Esophagus squamous epithelium (tissue), 4 donors: Measurements from ENCODE around the gene VRK2.
"Not testable (repeated sequence)": the region's sequence is repeated elsewhere in the genome, so short reads cannot be mapped to it uniquely, and the experiment has no call there.

ENCODE experiments used
- POLR2A ChIP-seq, 4 donors: fragments of 450-650 bp; IDR thresholded peaks; one replicate each; pipeline ENCODE4 v1.6.1; 2017; ENCODE audit warnings: antibody characterized with exemption in 4 of 4, mild to moderate bottlenecking in 4 of 4, moderate library complexity in 3 of 4
- TF ChIP-seq, protein P1 (sequence below), 6 experiments: fragments of 450-650 bp in 4 of 6; fragments of 200-600 bp in 2 of 6; sonication (generic) in 2 of 6; IDR thresholded peaks; one replicate each; pipeline ENCODE4 v1.5.1; 2016 to 2019; ENCODE audit warnings: antibody characterized with exemption in 6 of 6, mild to moderate bottlenecking in 4 of 6, moderate library complexity in 4 of 6

DNA sequence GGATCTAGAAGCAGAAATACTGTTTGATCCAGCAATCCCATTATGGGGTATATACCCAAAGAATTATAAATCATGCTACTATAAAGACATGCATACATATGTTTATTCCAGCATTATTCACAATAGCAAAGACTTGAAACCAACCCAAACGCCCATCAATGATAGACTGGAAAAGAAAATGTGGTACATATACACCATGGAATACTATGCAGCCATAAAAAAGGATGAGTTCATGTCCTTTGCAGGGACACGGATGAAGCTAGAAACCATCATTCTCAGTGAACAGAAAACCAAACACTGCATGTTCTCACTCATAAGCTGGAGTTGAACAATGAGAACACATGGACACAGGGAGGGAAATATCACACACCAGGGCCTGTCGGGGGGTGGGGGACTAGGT lies 133.6 kb downstream of the VRK2 start:
- TF ChIP-seq, protein P1, sequence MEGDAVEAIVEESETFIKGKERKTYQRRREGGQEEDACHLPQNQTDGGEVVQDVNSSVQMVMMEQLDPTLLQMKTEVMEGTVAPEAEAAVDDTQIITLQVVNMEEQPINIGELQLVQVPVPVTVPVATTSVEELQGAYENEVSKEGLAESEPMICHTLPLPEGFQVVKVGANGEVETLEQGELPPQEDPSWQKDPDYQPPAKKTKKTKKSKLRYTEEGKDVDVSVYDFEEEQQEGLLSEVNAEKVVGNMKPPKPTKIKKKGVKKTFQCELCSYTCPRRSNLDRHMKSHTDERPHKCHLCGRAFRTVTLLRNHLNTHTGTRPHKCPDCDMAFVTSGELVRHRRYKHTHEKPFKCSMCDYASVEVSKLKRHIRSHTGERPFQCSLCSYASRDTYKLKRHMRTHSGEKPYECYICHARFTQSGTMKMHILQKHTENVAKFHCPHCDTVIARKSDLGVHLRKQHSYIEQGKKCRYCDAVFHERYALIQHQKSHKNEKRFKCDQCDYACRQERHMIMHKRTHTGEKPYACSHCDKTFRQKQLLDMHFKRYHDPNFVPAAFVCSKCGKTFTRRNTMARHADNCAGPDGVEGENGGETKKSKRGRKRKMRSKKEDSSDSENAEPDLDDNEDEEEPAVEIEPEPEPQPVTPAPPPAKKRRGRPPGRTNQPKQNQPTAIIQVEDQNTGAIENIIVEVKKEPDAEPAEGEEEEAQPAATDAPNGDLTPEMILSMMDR (IDR thresholded peaks at IDR 0.05) = not testable (repeated sequence)
- not testable (repeated sequence) for TF ChIP-seq POLR2A (IDR thresholded peaks at IDR 0.05)
